Neutrophil (primary cell): Measurements from ENCODE around the gene SLC15A2.
"Not testable (repeated sequence)": the region's sequence is repeated elsewhere in the genome, so short reads cannot be mapped to it uniquely, and the experiment has no call there.

Source experiments
- H3K27ac ChIP-seq: fragments of 200-600 bp; sonication (generic); 2 replicates; pipeline ENCODE4 v1.5.1; 2016; ENCODE audit warnings: mild to moderate bottlenecking, moderate library complexity
- H3K27me3 ChIP-seq: fragments of 200-600 bp; sonication (generic); 2 replicates; pipeline ENCODE4 v1.6.0; 2016; ENCODE audit warnings: mild to moderate bottlenecking
- H3K36me3 ChIP-seq: fragments of 200-600 bp; sonication (generic); 2 replicates; pipeline ENCODE4 v1.5.1; 2017
- H3K4me1 ChIP-seq, 2 experiments: fragments of 200-600 bp in 1 of 2; sonication (generic) in 1 of 2; 1 replicate in 1 of 2; 2 replicates in 1 of 2; pipeline versions ENCODE4 v1.5.1 to v1.6.1; 2013 to 2016; ENCODE audit warnings: low read depth in 1 of 2, low read length in 1 of 2, mild to moderate bottlenecking in 1 of 2, moderate library complexity in 1 of 2; ENCODE audit not compliant: control insufficient read depth in 1 of 2, insufficient read depth in 1 of 2
- H3K4me3 ChIP-seq, 2 experiments: fragments of 200-600 bp in 1 of 2; sonication (generic) in 1 of 2; 1 replicate in 1 of 2; 2 replicates in 1 of 2; pipeline ENCODE4 v1.5.1; 2013 to 2016; ENCODE audit warnings: low read depth in 1 of 2, low read length in 1 of 2, mild to moderate bottlenecking in 1 of 2, moderate library complexity in 1 of 2
- H3K9me3 ChIP-seq: fragments of 200-600 bp; sonication (generic); 2 replicates; pipeline ENCODE4 v1.5.1; 2016
- TF ChIP-seq, protein P1 (sequence below): fragments of 200-600 bp; sonication (generic); IDR thresholded peaks from 2 replicates; pipeline ENCODE4 v1.5.1; 2016; ENCODE audit warnings: antibody characterized with exemption

Gene SLC15A2

DNA sequence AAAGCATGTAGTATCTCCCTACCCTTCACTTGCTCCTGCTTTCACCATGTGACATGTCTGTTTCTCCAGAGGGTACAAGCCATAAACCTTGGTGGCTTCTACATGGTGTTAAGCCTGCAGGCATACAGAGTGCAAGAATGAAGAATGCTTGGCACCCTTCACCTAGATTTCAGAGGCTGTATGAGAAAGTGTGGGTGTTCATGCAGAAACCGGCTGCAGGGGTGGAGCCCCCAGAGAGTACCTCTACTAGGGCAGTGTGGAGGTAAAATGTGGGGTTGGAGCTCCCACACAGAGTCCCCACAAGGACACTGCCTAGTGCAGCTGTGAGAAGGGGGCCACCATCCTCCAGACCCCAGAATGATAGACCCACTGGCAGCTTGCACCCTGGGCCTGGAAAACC lies 32.2 kb downstream of the SLC15A2 start:
- Histone ChIP-seq H3K4me1 (no peaks in the 10 kb centered on the region), H3K27me3 (no peaks in the 10 kb centered on the region), H3K4me3 (no peak overlapping the region), H3K9me3 (no peaks in the 10 kb centered on the region), H3K36me3 (peaks cover 90% of the 10 kb centered on the region), H3K27ac (no peak overlapping the region)
- TF ChIP-seq, protein P1, sequence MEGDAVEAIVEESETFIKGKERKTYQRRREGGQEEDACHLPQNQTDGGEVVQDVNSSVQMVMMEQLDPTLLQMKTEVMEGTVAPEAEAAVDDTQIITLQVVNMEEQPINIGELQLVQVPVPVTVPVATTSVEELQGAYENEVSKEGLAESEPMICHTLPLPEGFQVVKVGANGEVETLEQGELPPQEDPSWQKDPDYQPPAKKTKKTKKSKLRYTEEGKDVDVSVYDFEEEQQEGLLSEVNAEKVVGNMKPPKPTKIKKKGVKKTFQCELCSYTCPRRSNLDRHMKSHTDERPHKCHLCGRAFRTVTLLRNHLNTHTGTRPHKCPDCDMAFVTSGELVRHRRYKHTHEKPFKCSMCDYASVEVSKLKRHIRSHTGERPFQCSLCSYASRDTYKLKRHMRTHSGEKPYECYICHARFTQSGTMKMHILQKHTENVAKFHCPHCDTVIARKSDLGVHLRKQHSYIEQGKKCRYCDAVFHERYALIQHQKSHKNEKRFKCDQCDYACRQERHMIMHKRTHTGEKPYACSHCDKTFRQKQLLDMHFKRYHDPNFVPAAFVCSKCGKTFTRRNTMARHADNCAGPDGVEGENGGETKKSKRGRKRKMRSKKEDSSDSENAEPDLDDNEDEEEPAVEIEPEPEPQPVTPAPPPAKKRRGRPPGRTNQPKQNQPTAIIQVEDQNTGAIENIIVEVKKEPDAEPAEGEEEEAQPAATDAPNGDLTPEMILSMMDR = no peak

DNA sequence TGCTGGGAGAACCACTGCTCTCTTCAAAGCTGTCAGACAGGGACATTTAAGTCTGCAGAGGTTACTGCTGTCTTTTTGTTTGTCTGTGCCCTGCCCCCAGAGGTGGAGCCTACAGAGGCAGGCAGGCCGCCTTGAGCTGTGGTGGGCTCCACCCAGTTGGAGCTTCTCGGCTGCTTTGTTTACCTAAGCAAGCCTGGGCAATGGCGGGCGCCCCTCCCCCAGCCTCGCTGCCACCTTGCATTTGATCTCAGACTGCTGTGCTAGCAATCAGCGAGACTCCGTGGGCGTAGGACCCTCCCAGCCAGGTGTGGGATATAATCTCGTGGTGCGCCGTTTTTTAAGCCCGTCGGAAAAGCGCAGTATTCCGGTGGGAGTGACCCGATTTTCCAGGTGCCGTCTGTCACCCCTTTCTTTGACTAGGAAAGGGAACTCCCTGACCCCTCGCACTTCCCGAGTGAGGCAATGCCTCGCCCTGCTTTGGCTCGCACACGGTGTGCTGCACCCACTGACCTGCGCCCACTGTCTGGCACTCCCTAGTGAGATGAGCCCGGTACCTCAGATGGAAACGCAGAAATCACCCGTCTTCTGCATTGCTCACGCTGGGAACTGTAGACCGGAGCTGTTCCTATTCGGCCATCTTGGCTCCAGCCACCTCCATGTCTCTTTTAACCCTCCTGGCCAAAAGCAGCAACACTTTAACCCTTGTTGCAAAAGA lies 44.1 kb downstream of the SLC15A2 start:
- not testable (repeated sequence) for H3K27ac ChIP-seq, H3K9me3 ChIP-seq, H3K4me3 ChIP-seq, H3K4me1 ChIP-seq, H3K27me3 ChIP-seq
- H3K36me3 ChIP-seq = peaks cover 52% of the 10 kb centered on the region

DNA sequence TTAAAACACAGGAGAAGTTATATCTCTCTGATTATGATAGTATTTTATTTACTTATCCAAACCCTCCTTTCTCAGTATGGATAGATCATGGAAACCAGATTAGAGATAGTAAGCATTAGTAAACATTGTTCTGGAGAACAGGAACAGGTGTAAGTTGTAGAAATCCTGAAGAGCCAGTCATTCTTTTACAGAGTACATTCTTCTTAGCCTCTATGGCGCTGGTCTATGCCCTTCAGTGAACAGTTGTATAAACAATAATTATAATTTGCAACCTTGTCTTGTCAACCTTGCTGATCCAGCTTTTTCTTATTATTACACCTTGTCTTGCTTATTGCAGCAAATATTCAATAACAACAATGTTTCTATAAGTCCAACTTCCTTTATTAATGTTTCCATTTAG lies 47.4 kb downstream of the SLC15A2 start:
- Histone ChIP-seq H3K4me1 (no peaks in the 10 kb centered on the region), H3K9me3 (no peaks in the 10 kb centered on the region), H3K36me3 (peaks cover 73% of the 10 kb centered on the region), H3K27ac (no peak overlapping the region), H3K4me3 (no peak overlapping the region), H3K27me3 (no peaks in the 10 kb centered on the region)
- TF ChIP-seq, protein P1 = no peak

- TF ChIP-seq, protein P1 = no peak
- H3K4me3 ChIP-seq = no peak overlapping the region
- H3K36me3 ChIP-seq = peaks cover 73% of the 10 kb centered on the region
- no peaks in the 10 kb centered on the region for H3K4me1 ChIP-seq
- no peaks in the 10 kb centered on the region for H3K27me3 ChIP-seq
- H3K9me3 ChIP-seq = no peaks in the 10 kb centered on the region
- no peak overlapping the region for H3K27ac ChIP-seq
Observed at GRCh38 chr3:121942116-121942786, 48.0 kb downstream of the SLC15A2 start.

GRCh38 chr3:121943431-121943830 lies 49.2 kb downstream of the SLC15A2 start:
- Histone ChIP-seq H3K27ac (no peak overlapping the region), H3K36me3 (peaks cover 68% of the 10 kb centered on the region), H3K27me3 (no peaks in the 10 kb centered on the region), H3K9me3 (no peaks in the 10 kb centered on the region), H3K4me3 (no peak overlapping the region), H3K4me1 (no peaks in the 10 kb centered on the region)
- TF ChIP-seq, protein P1 = no peak

DNA sequence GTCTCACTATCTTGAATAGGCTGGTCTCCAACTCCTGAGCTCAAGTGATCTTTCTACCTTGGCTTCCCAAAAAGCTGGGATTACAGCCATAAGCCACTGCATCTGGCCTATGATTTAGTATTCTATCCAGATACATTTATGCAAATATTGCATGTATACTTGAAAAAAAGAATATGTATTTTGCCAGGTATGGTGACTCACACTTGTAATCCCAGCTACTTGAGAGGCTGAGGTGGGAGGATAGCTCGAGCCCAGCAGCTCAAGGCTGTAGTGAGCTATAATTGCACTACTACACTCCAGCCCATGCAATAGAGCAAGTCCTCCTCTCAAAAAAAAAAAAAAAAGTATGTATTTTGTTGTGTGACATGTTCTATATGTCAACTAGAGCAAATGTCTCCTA lies 54.4 kb downstream of the SLC15A2 start:
- no peak overlapping the region for H3K27ac ChIP-seq
- H3K4me3 ChIP-seq = no peak overlapping the region
- TF ChIP-seq, protein P1 = no peak
- peaks cover 24% of the 10 kb centered on the region for H3K36me3 ChIP-seq
- peaks cover 4% of the 10 kb centered on the region for H3K9me3 ChIP-seq
- no peaks in the 10 kb centered on the region for H3K27me3 ChIP-seq
- H3K4me1 ChIP-seq = no peaks in the 10 kb centered on the region
